Activated CD4-positive, CD25-positive, alpha-beta regulatory T cell treated with anti-CD3 and anti-CD28 coated beads, Interleukin-2, amount 50 U/mL, for 16 hours (primary cell): Measurements from ENCODE around the gene RGSL1.

Experiments used
- DNase-seq: peaks from one replicate; pipeline ENCODE4 v3.0.0-alpha.2; 2020; ENCODE audit warnings: low read depth, low spot score

The RGSL1 gene

GRCh38 chr1:182549346-182549745 is 99.4 kb downstream of the RGSL1 start:
- DNase-seq, result no peak

- no peak for DNase-seq
Measured at GRCh38 chr1:182549811-182550210, 99.9 kb downstream of the RGSL1 start.

- no peak for DNase-seq
Measured at GRCh38 chr1:182552527-182552926, 102.6 kb downstream of the RGSL1 start.

- DNase-seq, result no peak
Measured at GRCh38 chr1:182555493-182555892, 105.5 kb downstream of the RGSL1 start.

GRCh38 chr1:182556279-182556678 is 106.3 kb downstream of the RGSL1 start:
- no peak for DNase-seq

GRCh38 chr1:182560392-182560984 is 110.5 kb downstream of the RGSL1 start:
- no peak for DNase-seq

- DNase-seq, result no peak
Measured at GRCh38 chr1:182561456-182561855, 111.5 kb downstream of the RGSL1 start.

- no peak for DNase-seq
Measured at GRCh38 chr1:182563095-182563494, 113.1 kb downstream of the RGSL1 start.

- DNase-seq, result no peak
Measured at GRCh38 chr1:182564406-182565004, 114.6 kb downstream of the RGSL1 start.

GRCh38 chr1:182565537-182565936 is 115.6 kb downstream of the RGSL1 start:
- no peak for DNase-seq

- no peak for DNase-seq
Measured at GRCh38 chr1:182567629-182568028, 117.7 kb downstream of the RGSL1 start.

- DNase-seq, result no peak
Measured at GRCh38 chr1:182568647-182569284, 118.8 kb downstream of the RGSL1 start.

GRCh38 chr1:182569939-182570610 is 120.1 kb downstream of the RGSL1 start:
- DNase-seq, result no peak

- DNase-seq, result no peak
Measured at GRCh38 chr1:182570611-182570970, 120.6 kb downstream of the RGSL1 start.

GRCh38 chr1:182574156-182574555 is 124.2 kb downstream of the RGSL1 start:
- DNase-seq, result no peak

GRCh38 chr1:182575540-182576149 is 125.7 kb downstream of the RGSL1 start:
- no peak for DNase-seq

GRCh38 chr1:182580736-182581135 is 130.8 kb downstream of the RGSL1 start:
- DNase-seq, result no peak

GRCh38 chr1:182584746-182585145 is 134.8 kb downstream of the RGSL1 start:
- DNase-seq, result no peak

- DNase-seq, result no peak
Measured at GRCh38 chr1:182586380-182586779, 136.4 kb downstream of the RGSL1 start.

- DNase-seq, result no peak
Measured at GRCh38 chr1:182587093-182587492, 137.1 kb downstream of the RGSL1 start.

- no peak for DNase-seq
Measured at GRCh38 chr1:182587666-182588499, 137.9 kb downstream of the RGSL1 start.
